H9 (cell line): ENCODE measurements around the gene TMEM59. TPM values are rescaled to one million over a fixed set of nuclear protein-coding genes. Genes with fewer than 3 reads are reported as not detected.

Experiments used
- DNase-seq: peaks from one replicate; pipeline ENCODE4 v3.0.0-alpha.2; 2017
- H2AFZ ChIP-seq: one replicate; pipeline ENCODE4 v1.6.1; 2013; ENCODE audit warnings: mild to moderate bottlenecking, low read length, control low read depth, moderate library complexity
- H2AK5ac ChIP-seq: 2 replicates; pipeline ENCODE4 v1.6.1; 2013; ENCODE audit warnings: low read length, control low read depth, mixed read lengths; ENCODE audit not compliant: insufficient read length
- H2BK120ac ChIP-seq: one replicate; pipeline ENCODE4 v1.6.1; 2013; ENCODE audit warnings: low read depth, mild to moderate bottlenecking, low read length, control low read depth, inconsistent platforms; ENCODE audit not compliant: poor library complexity, severe bottlenecking
- H2BK12ac ChIP-seq: 2 replicates; pipeline ENCODE4 v1.6.1; 2013; ENCODE audit warnings: low read length, control low read depth, mixed read lengths, low read depth; ENCODE audit not compliant: insufficient read length
- H2BK15ac ChIP-seq: 2 replicates; pipeline ENCODE4 v1.6.1; 2013; ENCODE audit warnings: low read depth, low read length, control low read depth
- H2BK20ac ChIP-seq: one replicate; pipeline ENCODE4 v1.6.1; 2013; ENCODE audit warnings: low read depth, mild to moderate bottlenecking, low read length, control low read depth, inconsistent platforms; ENCODE audit not compliant: poor library complexity, severe bottlenecking
- H2BK5ac ChIP-seq: 2 replicates; pipeline ENCODE4 v1.6.1; 2013; ENCODE audit warnings: low read length, control low read depth, mixed read lengths; ENCODE audit not compliant: insufficient read length
- H3K14ac ChIP-seq: 2 replicates; pipeline ENCODE4 v1.6.1; 2013; ENCODE audit warnings: low read length, control low read depth; ENCODE audit not compliant: insufficient read depth
- H3K18ac ChIP-seq: 2 replicates; pipeline ENCODE4 v1.6.1; 2013; ENCODE audit warnings: low read depth, mild to moderate bottlenecking, mixed read lengths, low read length, control low read depth; ENCODE audit not compliant: insufficient read length
- H3K23ac ChIP-seq: 2 replicates; pipeline ENCODE4 v1.6.1; 2013; ENCODE audit warnings: low read length, control low read depth, mixed read lengths, low read depth; ENCODE audit not compliant: insufficient read length
- H3K23me2 ChIP-seq: 2 replicates; pipeline ENCODE4 v1.6.1; 2013; ENCODE audit warnings: low read depth, mild to moderate bottlenecking, mixed read lengths, low read length, control low read depth; ENCODE audit not compliant: insufficient read length, poor library complexity, severe bottlenecking
- H3K27ac ChIP-seq: 2 replicates; pipeline ENCODE4 v1.5.1; 2013; ENCODE audit warnings: low read length, control low read depth, mixed read lengths, low read depth; ENCODE audit not compliant: insufficient read length
- H3K27me3 ChIP-seq: 2 replicates; pipeline ENCODE4 v1.6.1; 2013; ENCODE audit warnings: low read length, control low read depth, inconsistent platforms; ENCODE audit not compliant: insufficient read depth
- H3K4ac ChIP-seq: 2 replicates; pipeline ENCODE4 v1.6.1; 2013; ENCODE audit warnings: low read depth, mild to moderate bottlenecking, control low read depth, inconsistent platforms, low read length, moderate library complexity
- H3K4me1 ChIP-seq: 2 replicates; pipeline ENCODE4 v1.6.1; 2013; ENCODE audit warnings: low read length, control low read depth, inconsistent platforms; ENCODE audit not compliant: insufficient read depth
- H3K4me2 ChIP-seq: 2 replicates; pipeline ENCODE4 v1.6.1; 2013; ENCODE audit warnings: low read length, control low read depth, mixed read lengths; ENCODE audit not compliant: insufficient read length, insufficient read depth
- H3K56ac ChIP-seq: 2 replicates; pipeline ENCODE4 v1.6.1; 2013; ENCODE audit warnings: low read depth, mild to moderate bottlenecking, mixed read lengths, low read length, control low read depth; ENCODE audit not compliant: insufficient read length
- H3K79me1 ChIP-seq: 2 replicates; pipeline ENCODE4 v1.6.1; 2013; ENCODE audit warnings: low read depth, mild to moderate bottlenecking, moderate library complexity, low read length, control low read depth, inconsistent platforms; ENCODE audit not compliant: insufficient read depth, poor library complexity, severe bottlenecking
- H3K79me2 ChIP-seq: 2 replicates; pipeline ENCODE4 v1.6.1; 2013; ENCODE audit warnings: low read length, control low read depth, inconsistent platforms; ENCODE audit not compliant: insufficient read depth
- H3K9ac ChIP-seq: 2 replicates; pipeline ENCODE4 v1.6.1; 2013; ENCODE audit warnings: low read length, control low read depth, mixed read lengths; ENCODE audit not compliant: insufficient read length; ENCODE audit errors: extremely low read depth
- H3K9me3 ChIP-seq: one replicate; pipeline ENCODE4 v1.6.1; 2013; ENCODE audit warnings: low read depth, low read length, inconsistent platforms; ENCODE audit not compliant: control insufficient read depth
- H3T11ph ChIP-seq: one replicate; pipeline ENCODE4 v1.6.1; 2013; ENCODE audit warnings: mild to moderate bottlenecking, low read length, control low read depth, inconsistent platforms
- H4K20me1 ChIP-seq: one replicate; pipeline ENCODE4 v1.6.1; 2013; ENCODE audit not compliant: control insufficient read depth, insufficient read length, insufficient read depth
- H4K5ac ChIP-seq: 2 replicates; pipeline ENCODE4 v1.6.1; 2013; ENCODE audit warnings: low read depth, mild to moderate bottlenecking, mixed read lengths, low read length, control low read depth; ENCODE audit not compliant: insufficient read length
- H4K8ac ChIP-seq: replicated peaks from 2 replicates; pipeline ENCODE4 v1.6.1; 2013; ENCODE audit warnings: low read length, control low read depth, mixed read lengths, low read depth; ENCODE audit not compliant: insufficient read length
- H4K91ac ChIP-seq: 2 replicates; pipeline ENCODE4 v1.6.1; 2013; ENCODE audit warnings: low read depth, mild to moderate bottlenecking, moderate library complexity, mixed read lengths, low read length, control low read depth; ENCODE audit not compliant: insufficient read length
- H3K27ac Mint-ChIP-seq, 3 experiments: 2 replicates in 2 of 3; 3 replicates in 1 of 3; pipeline ENCODE4 v1.8.0; 2020 to 2021; ENCODE audit warnings: mixed read lengths in 3 of 3, mild to moderate bottlenecking in 1 of 3, moderate library complexity in 1 of 3
- H3K27me3 Mint-ChIP-seq: 2 replicates; pipeline ENCODE4 v1.8.0; 2021; ENCODE audit warnings: low read depth, mild to moderate bottlenecking, moderate library complexity, mixed read lengths
- H3K36me3 Mint-ChIP-seq, 3 experiments: 2 replicates in 2 of 3; 3 replicates in 1 of 3; pipeline ENCODE4 v1.8.0; 2020 to 2021; ENCODE audit warnings: low read depth in 3 of 3, mixed read lengths in 3 of 3; ENCODE audit not compliant: insufficient read depth in 1 of 3
- H3K4me1 Mint-ChIP-seq, 2 experiments: 2 replicates each; pipeline ENCODE4 v1.8.0; 2020; ENCODE audit warnings: mixed read lengths in 2 of 2
- H3K4me3 Mint-ChIP-seq, 2 experiments: 2 replicates in 1 of 2; 3 replicates in 1 of 2; pipeline ENCODE4 v1.8.0; 2020 to 2021; ENCODE audit warnings: mild to moderate bottlenecking in 2 of 2, mixed read lengths in 2 of 2, moderate library complexity in 1 of 2
- H3K9me3 Mint-ChIP-seq, 2 experiments: 2 replicates in 1 of 2; 3 replicates in 1 of 2; pipeline ENCODE4 v1.8.0; 2020; ENCODE audit warnings: mild to moderate bottlenecking in 2 of 2, mixed read lengths in 2 of 2, moderate library complexity in 1 of 2
- WGBS: extraction: QIAGEN DNeasy Blood & Tissue Kit; methylation state at CpG from one replicate; pipeline ENCODE4 v1.1.7; 2013; ENCODE audit warnings: missing lambda C conversion rate, low lambda C conversion rate, mixed read lengths; ENCODE audit not compliant: insufficient read length; ENCODE audit errors: extremely low coverage; 5-methylcytosine and 5-hydroxymethylcytosine counted together
- total RNA-seq: library from RNA; stranded (reverse); gene quantifications from 2 replicates; pipeline ENCODE4 v1.2.1, GENCODE V29; 2021
- TF ChIP-seq, protein P1 (sequence below): fragments of 200-600 bp; sonication (generic); conservative IDR thresholded peaks from 3 replicates; pipeline ENCODE4 v1.8.0; 2021; ENCODE audit warnings: antibody characterized with exemption, mild to moderate bottlenecking

TMEM59 gene
- total RNA-seq, 1 experiment from 2014 or later = 111 TPM

DNA sequence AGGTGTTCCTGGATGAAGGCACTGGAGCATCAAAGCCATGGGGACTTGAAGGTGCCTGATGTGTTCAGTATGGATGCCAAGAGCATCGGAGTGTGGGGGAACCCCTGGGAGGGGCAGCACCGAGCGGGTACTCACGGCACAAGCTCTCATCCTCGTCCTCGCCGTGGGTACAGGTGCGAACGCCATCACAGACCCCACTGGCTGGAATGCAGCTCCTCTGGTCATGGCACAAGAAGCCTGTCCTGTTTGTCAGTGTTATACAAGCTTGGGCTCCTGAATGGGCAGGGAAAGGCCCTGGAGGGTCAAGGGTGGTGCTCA is 41.0 kb downstream of the TMEM59 start:
- H3K9ac ChIP-seq = no peak overlapping the region
- H3K27ac Mint-ChIP-seq = no peak overlapping the region
- H3K27ac ChIP-seq = no peak overlapping the region
- H3K23ac ChIP-seq = no peak overlapping the region
- H2AK5ac ChIP-seq = no peak overlapping the region
- no peak overlapping the region for H4K91ac ChIP-seq
- no CpG with 5 or more reads among the region's 9 CpGs for WGBS
- no peak overlapping the region for H3K4me2 ChIP-seq
- no peak overlapping the region for H3K4ac ChIP-seq
- no peak overlapping the region for H2BK120ac ChIP-seq
- H2BK12ac ChIP-seq = no peak overlapping the region
- H3K4me1 ChIP-seq = no peaks in the 10 kb centered on the region
- no peak overlapping the region for H3T11ph ChIP-seq
- H4K5ac ChIP-seq = no peak overlapping the region
- H3K4me1 Mint-ChIP-seq = peaks cover 8 to 10% of the 10 kb centered on the region in 2 experiments
- H3K9me3 Mint-ChIP-seq = no peaks in the 10 kb centered on the region
- H3K36me3 Mint-ChIP-seq = no peaks in the 10 kb centered on the region
- H3K23me2 ChIP-seq = no peaks in the 10 kb centered on the region
- H3K9me3 ChIP-seq = no peaks in the 10 kb centered on the region
- H2BK5ac ChIP-seq = no peak overlapping the region
- no peak overlapping the region for H2BK15ac ChIP-seq
- no peaks in the 10 kb centered on the region for H4K20me1 ChIP-seq
- H2BK20ac ChIP-seq = no peak overlapping the region
- no peak for DNase-seq
- H3K79me2 ChIP-seq = no peaks in the 10 kb centered on the region
- H4K8ac ChIP-seq = no peak overlapping the region
- H3K4me3 Mint-ChIP-seq = no peak overlapping the region
- H2AFZ ChIP-seq = no peak overlapping the region
- H3K14ac ChIP-seq = no peak overlapping the region
- TF ChIP-seq, protein P1, sequence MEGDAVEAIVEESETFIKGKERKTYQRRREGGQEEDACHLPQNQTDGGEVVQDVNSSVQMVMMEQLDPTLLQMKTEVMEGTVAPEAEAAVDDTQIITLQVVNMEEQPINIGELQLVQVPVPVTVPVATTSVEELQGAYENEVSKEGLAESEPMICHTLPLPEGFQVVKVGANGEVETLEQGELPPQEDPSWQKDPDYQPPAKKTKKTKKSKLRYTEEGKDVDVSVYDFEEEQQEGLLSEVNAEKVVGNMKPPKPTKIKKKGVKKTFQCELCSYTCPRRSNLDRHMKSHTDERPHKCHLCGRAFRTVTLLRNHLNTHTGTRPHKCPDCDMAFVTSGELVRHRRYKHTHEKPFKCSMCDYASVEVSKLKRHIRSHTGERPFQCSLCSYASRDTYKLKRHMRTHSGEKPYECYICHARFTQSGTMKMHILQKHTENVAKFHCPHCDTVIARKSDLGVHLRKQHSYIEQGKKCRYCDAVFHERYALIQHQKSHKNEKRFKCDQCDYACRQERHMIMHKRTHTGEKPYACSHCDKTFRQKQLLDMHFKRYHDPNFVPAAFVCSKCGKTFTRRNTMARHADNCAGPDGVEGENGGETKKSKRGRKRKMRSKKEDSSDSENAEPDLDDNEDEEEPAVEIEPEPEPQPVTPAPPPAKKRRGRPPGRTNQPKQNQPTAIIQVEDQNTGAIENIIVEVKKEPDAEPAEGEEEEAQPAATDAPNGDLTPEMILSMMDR = no peak
- no peak overlapping the region for H3K56ac ChIP-seq
- H3K27me3 Mint-ChIP-seq = peaks cover 1% of the 10 kb centered on the region
- no peak overlapping the region for H3K18ac ChIP-seq
- no peaks in the 10 kb centered on the region for H3K79me1 ChIP-seq
- H3K27me3 ChIP-seq = no peaks in the 10 kb centered on the region
